ENCODE results near the gene FLT3LG.
A peak's percentile ranks its signal among the peaks of the same experiment; 100 is the strongest.
"Not testable (repeated sequence)": the region's sequence is repeated elsewhere in the genome, so short reads cannot be mapped to it uniquely, and the experiment has no call there.

FLT3LG gene

GRCh38 chr19:49440439-49441209 lies 33.4 kb upstream of the FLT3LG start:
- no peak for DNase-seq (ENCODE audit: low read depth)

DNA sequence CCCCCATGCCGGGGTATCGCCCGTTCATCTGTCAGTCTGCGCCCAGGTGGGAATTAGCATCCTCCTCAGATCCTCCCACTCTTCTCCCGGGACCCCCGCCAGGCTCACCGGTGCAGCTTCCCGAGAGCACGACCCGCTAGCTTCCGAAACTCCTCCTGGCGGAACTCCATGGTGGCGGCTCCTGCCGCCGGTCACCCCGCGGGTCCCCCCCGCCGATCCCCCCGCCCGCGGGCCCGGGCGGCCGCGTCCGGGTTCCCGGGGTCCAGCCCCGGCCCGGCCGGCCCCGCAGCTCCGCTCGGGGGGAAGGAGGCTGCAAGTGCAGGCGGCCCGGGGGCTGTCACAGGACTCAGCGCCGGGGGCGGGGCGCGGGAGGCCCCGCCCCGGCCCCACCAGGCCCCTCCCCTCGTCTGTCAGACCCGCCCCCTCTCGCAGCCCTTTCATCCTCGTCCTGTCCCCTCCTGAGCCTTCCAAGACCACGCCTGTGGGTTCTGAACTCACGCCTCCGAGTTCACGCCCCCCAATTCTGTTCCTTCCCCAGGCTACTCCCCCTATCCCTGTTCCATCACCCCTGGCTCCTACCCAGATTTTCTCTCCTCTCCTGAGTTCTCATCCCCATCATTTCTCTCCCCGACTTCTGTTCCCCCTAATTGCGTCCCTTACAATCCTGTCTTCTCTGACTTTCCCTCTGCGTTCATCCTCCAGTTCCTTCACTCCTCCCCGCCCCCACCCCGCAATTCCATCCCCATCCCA lies 32.6 kb upstream of the FLT3LG start, which contains the start of gene SLC17A7:
Gene SLC17A7, minus strand, starts transcription at position 318 of the 750 bp plus-strand sequence. Its CDS starts 148 bp downstream, at position 170.
- no peak for DNase-seq (ENCODE audit: low read depth)

GRCh38 chr19:49441960-49442350 lies 32.1 kb upstream of the FLT3LG start:
- no peak for DNase-seq (ENCODE audit: low read depth)

- no peak for DNase-seq (ENCODE audit: low read depth)
Observed at GRCh38 chr19:49442354-49442753, 31.7 kb upstream of the FLT3LG start.

- DNase-seq (ENCODE audit: low read depth): peak; percentile 79
Observed at GRCh38 chr19:49442771-49443365, 31.1 kb upstream of the FLT3LG start.

- peak; percentile 93 for DNase-seq (ENCODE audit: low read depth)
Observed at GRCh38 chr19:49443366-49444099, 30.5 kb upstream of the FLT3LG start.

GRCh38 chr19:49444100-49444700 lies 29.8 kb upstream of the FLT3LG start:
- not testable (repeated sequence) for DNase-seq (ENCODE audit: low read depth)

GRCh38 chr19:49445997-49446396 lies 28.0 kb upstream of the FLT3LG start:
- no peak for DNase-seq (ENCODE audit: low read depth)

DNA sequence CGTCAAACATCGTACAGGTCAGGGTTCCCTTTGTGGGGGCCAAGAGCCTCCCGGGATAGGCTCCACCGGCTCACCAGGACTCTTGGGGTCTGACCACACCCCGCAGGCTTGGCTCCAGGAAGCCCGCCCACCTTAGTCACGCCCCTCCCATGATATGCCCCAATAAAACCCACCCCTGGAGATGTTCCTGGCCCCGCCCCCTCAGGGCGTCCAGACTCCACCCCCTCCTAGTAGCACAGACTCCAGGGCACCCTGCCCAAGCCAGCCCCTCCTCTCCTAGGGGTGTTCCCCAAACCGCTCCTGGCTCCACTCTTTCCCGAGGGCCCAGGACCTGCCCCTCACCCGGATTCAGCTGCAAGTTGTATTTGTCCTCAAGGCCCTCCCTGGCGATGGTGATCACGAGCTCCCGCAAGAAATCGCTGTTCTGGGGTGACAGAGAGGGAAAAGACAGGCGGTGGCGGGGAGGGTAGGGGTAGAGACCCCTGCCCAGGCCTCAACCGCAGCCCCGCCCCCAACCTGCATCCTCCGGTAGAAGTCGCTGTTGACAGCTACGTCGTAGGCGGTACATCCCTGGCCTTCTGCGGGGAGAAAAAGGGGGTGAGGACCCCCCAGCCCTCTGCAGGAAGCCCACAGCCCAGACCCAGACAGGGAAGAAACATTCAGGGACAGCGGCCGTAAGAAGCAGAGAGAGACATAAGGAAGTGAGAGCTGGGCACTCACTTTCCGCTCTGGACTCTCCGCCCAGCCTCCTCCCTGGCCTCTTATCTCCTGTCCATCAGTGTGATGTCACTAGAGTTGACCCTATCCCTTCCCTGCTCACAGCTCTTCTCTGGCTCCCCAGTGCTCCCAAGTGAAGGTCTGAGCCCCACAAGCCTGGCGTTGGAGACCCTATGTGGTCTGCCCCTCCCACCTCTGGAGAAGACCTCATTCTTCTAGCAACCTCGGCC lies 26.3 kb upstream of the FLT3LG start:
- no peak for DNase-seq (ENCODE audit: low read depth)

DNA sequence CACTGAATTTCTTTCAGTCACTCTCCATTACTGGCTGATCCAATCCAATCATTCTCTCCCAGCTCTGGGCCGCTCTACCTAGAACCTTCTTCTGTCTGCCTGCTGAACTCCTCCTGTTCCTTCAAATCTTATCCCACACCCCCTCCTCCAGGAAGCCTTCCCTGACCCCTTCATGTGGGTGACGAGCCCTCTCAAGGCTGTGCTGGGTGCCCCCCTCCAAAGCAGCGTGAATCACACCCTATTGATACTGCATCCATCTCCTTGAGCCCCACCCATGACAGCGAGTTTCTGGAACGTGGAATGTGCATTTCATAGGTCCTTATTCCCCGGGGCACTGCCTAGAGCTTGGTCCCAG lies 25.6 kb upstream of the FLT3LG start:
- DNase-seq (ENCODE audit: low read depth): no peak

- no peak for DNase-seq (ENCODE audit: low read depth)
Observed at GRCh38 chr19:49450405-49450804, 23.6 kb upstream of the FLT3LG start.

DNA sequence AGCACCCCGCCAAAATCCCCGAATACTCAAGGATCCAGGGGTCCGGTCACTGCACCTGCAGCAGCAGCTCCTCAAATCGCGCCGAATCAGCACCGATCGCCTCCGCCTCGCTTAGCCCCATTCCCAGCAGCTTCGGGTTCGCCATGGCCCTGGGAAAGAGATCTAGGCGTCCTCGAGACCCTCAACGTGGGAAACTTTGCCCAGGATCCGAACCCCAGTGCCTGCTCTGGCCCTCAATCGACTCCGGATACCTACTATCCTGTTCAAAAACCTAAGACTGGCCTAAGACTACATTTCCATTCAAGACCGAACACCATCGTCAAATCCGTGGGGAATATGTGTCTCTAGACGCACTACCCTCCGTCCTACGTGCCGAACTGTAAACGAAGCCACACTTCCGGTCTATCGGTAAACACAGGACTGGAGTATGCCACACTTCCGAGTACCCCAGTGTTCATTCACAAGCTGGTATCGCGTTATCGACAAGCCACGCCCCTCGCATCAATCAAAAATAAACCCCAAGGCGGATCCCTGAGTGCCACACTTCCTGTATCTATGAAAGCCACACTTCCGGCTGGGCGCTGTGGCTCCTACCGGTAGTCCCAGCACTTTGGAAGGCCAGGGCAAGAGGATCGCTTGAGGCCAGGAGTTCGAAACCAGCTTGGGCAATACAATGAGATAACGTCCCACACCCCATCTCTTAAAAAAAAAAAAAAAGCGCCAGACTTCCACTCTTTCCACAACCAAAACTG lies 22.4 kb upstream of the FLT3LG start, which contains the start of gene PIH1D1:
Gene PIH1D1, minus strand, starts transcription at position 385 of the 752 bp plus-strand sequence. Its CDS starts 240 bp downstream, at position 145.
- peak; percentile 99 for DNase-seq (ENCODE audit: low read depth)

- DNase-seq (ENCODE audit: low read depth): peak; percentile 98
Observed at GRCh38 chr19:49453013-49453756, 20.8 kb upstream of the FLT3LG start, which contains the start of gene ALDH16A1. TSS of gene ALDH16A1 (plus strand) at chr19:49453225. CDS start at chr19:49453332, 107 bp downstream.

DNA sequence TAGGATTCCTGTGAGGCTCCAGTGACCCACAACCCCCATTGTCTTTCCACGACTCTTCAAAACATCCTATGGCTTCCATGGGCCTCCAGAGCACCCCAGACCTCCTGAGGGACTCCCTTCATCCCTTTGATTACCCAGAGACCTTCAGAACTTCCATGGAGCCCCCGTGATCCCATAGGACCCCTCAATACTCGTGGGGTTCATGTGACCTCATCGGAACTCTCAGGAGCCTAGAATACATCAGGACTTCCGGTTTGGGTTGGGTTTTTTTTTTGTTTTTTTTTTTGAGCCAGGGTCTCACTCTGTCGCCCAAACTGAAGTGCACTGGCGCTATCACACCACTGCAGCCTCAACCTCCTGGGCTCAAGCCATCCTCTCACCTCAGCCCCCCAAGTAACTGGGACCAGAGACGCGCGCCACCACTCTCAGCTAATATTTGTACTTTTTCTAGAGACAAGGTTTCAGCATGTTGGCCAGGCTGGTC lies 20.2 kb upstream of the FLT3LG start:
- DNase-seq (ENCODE audit: low read depth): no peak

DNA sequence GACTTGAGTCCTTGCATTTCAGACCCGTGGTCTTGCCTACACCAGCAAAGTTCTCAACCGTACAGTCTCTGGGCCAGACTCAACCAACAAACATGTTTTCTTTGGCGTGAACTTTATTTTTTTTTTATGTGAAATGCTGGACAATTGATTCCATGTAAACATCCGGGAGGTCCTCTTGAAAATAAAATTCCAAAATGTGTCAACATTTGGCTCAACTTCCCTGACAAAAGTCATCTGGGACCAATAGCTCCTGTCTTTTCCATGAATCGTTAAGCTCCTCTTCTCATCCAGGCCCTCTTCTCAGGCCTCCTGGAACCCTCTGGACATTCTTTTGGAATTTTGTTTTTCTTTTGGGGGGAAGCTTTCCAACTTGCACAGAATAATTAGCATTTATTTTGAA lies 18.2 kb upstream of the FLT3LG start:
- no peak for DNase-seq (ENCODE audit: low read depth)

- DNase-seq (ENCODE audit: low read depth): no peak
Observed at GRCh38 chr19:49456326-49456725, 17.7 kb upstream of the FLT3LG start.

DNA sequence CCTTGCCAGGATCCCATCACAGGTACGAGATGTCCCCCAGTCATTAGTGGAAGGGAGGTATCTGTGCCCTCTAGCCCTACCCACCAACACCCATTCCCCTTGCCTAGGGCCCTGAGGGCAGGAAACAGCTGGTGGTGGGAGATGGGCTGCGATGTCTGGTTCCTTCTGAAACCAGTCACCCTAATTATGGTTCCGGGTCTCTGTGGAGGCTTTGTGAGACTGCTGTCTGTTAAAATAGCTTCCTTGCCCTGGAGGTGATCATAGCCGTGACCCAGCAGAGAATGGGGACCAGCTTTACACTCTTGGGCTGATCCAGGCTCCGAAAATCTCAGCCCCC lies 15.5 kb upstream of the FLT3LG start:
- DNase-seq (ENCODE audit: low read depth): no peak

DNA sequence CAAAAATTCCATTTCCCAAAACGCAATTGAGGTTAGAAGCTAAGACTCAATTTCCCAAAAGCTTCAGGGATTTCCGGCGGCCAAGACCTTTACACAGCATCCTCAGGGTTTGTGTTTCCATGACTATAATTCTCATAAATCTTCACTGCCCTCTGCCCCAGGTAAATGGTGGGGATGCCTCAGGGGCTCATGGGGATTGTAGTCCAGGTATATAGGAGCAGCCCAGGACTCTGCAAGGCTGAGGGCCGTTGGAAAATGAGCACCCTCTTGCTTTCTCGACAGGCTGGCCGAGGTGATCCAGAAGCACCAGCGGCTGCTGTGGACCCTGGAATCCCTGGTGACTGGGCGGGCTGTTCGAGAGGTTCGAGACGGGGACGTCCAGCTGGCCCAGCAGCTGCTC lies 14.6 kb upstream of the FLT3LG start:
- DNase-seq (ENCODE audit: low read depth): no peak

DNA sequence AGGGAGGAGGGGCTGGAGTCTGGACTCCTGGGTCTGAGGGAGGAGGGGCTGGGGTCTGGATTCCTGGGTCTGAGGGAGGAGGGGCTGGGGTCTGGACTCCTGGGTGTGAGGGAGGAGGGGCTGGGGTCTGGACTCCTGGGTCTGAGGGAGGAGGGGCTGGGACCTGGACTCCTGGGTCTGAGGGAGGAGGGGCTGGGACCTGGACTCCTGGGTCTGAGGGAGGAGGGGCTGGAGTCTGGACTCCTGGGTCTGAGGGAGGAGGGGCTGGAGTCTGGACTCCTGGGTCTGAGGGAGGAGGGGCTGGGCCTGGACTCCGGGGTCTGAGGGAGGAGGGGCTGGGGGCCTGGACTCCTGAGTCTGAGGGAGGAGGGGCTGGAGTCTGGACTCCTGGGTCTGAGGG lies 12.9 kb upstream of the FLT3LG start:
- not testable (repeated sequence) for DNase-seq (ENCODE audit: low read depth)
